Measurements from ENCODE around the gene GPR15LG. TPM values are rescaled to one million over a fixed set of nuclear protein-coding genes. Genes with fewer than 3 reads are reported as not detected.
"Not testable (repeated sequence)": the region's sequence is repeated elsewhere in the genome, so short reads cannot be mapped to it uniquely, and the experiment has no call there.

The GPR15LG gene
- total and polyA plus RNA-seq, 2 experiments from 2014 or later, result not detected

GRCh38 chr10:84171237-84171636 is 2.4 kb upstream of the GPR15LG start:
- H3K4me3 ChIP-seq; H3K36me3 Mint-ChIP-seq (ENCODE audit: low read depth): not testable (repeated sequence)

GRCh38 chr10:84171700-84172466 is 1.7 kb upstream of the GPR15LG start:
- H3K27me3 Mint-ChIP-seq (ENCODE audit: insufficient read depth, low read depth, poor library complexity); H3K4me2 ChIP-seq; H3K4me3 Mint-ChIP-seq; H3K27ac ChIP-seq (ENCODE audit: low read depth); H3K36me3 ChIP-seq (ENCODE audit: insufficient read depth); ATAC-seq; H4K20me1 ChIP-seq (replicated peaks; ENCODE audit: insufficient read depth); H3K4me3 ChIP-seq; H2AFZ ChIP-seq; H3K36me3 Mint-ChIP-seq (ENCODE audit: low read depth); H3K4me1 ChIP-seq (ENCODE audit: insufficient read depth); H3K79me2 ChIP-seq (replicated peaks; ENCODE audit: insufficient read depth); H3K9me2 ChIP-seq (ENCODE audit: insufficient read depth); H3K9me3 Mint-ChIP-seq; H3K4me1 Mint-ChIP-seq; H3F3A ChIP-seq (replicated peaks; ENCODE audit: low read depth); H3K27me3 ChIP-seq (ENCODE audit: insufficient read depth); H3K27ac Mint-ChIP-seq; DNase-seq (ENCODE audit: low spot score): not testable (repeated sequence)

More at GRCh38 chr10:84171237-84171636, 2.4 kb upstream of the GPR15LG start:
- not testable (repeated sequence) for H4K20me1 ChIP-seq (replicated peaks; ENCODE audit: insufficient read depth); H3K27ac ChIP-seq (ENCODE audit: low read depth); H3K4me3 Mint-ChIP-seq; H3K9me3 Mint-ChIP-seq; H3K36me3 ChIP-seq (ENCODE audit: insufficient read depth); H3K4me1 ChIP-seq (ENCODE audit: insufficient read depth); DNase-seq (ENCODE audit: low spot score); H3K4me1 Mint-ChIP-seq; H3K9me2 ChIP-seq (ENCODE audit: insufficient read depth); H3K79me2 ChIP-seq (replicated peaks; ENCODE audit: insufficient read depth); ATAC-seq; H3K27me3 Mint-ChIP-seq (ENCODE audit: insufficient read depth, low read depth, poor library complexity); H2AFZ ChIP-seq; H3K27ac Mint-ChIP-seq; H3F3A ChIP-seq (replicated peaks; ENCODE audit: low read depth); H3K4me2 ChIP-seq; H3K27me3 ChIP-seq (ENCODE audit: insufficient read depth)

DNA sequence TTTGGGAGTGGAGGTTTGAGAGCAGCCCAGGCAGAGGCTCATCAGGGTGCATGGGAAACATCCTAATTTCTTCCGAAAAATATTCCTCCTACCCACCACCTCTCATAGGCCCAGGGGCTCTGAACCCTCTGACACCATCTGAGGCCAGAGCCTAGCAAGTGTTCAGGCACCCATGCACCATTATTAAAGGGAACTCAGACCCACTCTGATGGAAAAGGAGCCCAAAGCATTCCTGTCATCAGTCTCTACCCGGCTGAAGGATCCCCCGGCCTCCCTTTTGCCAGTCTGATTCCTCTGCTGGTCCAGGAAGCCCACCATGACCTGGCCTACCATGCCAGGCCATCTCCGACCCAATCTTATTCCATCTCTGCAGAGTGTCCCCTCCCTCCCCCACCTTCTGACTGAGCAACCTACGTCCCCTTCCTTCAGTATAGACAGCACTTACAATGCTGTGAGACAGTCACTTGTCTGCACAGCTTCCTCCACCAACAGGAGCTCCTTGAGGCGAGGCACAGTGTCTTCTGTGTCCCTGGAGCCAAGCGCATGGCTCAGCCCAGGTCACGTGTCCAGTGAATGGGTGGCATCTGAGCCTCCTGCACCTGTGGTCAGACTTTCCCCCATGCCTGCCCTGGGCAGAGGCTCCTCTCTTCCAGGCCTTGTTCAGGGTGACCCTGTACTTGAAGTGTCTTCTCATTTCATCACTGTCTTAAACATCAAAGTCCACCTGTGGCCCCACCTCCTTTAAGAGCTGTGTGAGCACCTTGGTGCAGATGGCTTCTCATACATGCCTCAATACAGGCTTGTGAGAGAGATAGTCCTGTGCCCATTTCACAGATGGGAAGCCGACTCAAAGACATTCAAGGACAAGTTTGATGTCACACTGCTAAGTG is 889 bp upstream of the GPR15LG start:
- Histone ChIP-seq H3K36me3 (ENCODE audit: insufficient read depth) (no peaks in the 10 kb centered on the region), H3K9me2 (ENCODE audit: insufficient read depth) (no peaks in the 10 kb centered on the region; the same call in 1 of the 2 replicates), H3F3A (replicated peaks; ENCODE audit: low read depth) (no peaks in the 10 kb centered on the region), H2AFZ (no peak overlapping the region), H3K27ac (ENCODE audit: low read depth) (no peak overlapping the region), H4K20me1 (replicated peaks; ENCODE audit: insufficient read depth) (no peaks in the 10 kb centered on the region; the same call in 1 of the 2 replicates), H3K27me3 (ENCODE audit: insufficient read depth) (no peaks in the 10 kb centered on the region), H3K4me1 (ENCODE audit: insufficient read depth) (no peaks in the 10 kb centered on the region), H3K4me2 (no peak overlapping the region), H3K79me2 (replicated peaks; ENCODE audit: insufficient read depth) (no peaks in the 10 kb centered on the region), H3K4me3 (no peak overlapping the region)
- DNase-seq (ENCODE audit: low spot score) (no peak), ATAC-seq (no peak)
- Mint-ChIP-seq H3K27me3 (ENCODE audit: insufficient read depth, low read depth, poor library complexity) (peaks cover 3% of the 10 kb centered on the region), H3K27ac (no peak overlapping the region), H3K9me3 (no peaks in the 10 kb centered on the region; the same call in 1 of the 3 replicates), H3K36me3 (ENCODE audit: low read depth) (no peaks in the 10 kb centered on the region), H3K4me1 (peaks cover 4% of the 10 kb centered on the region; the same call in 1 of the 3 replicates), H3K4me3 (no peak overlapping the region)
- TF ChIP-seq EZH2 (IDR thresholded peaks at IDR 0.05; ENCODE audit: low read depth, unreplicated experiment), result no peak
- TF ChIP-seq ZNF462 (CRISPR knock-in tag; IDR thresholded peaks at IDR 0.05), result no peak
- TF ChIP-seq CREB1 (CRISPR knock-in tag; IDR thresholded peaks at IDR 0.05; ENCODE audit: low read depth), result no peak
